ENCODE measurements around the gene SPACA4. TPM values are rescaled to one million over a fixed set of nuclear protein-coding genes. Genes with fewer than 3 reads are reported as not detected.

SPACA4 gene
- total and polyA plus RNA-seq, 9 of the 15 experiments (the other 6 are each of a cell fraction or from before 2014, with no cell fraction given) = not detected

DNA sequence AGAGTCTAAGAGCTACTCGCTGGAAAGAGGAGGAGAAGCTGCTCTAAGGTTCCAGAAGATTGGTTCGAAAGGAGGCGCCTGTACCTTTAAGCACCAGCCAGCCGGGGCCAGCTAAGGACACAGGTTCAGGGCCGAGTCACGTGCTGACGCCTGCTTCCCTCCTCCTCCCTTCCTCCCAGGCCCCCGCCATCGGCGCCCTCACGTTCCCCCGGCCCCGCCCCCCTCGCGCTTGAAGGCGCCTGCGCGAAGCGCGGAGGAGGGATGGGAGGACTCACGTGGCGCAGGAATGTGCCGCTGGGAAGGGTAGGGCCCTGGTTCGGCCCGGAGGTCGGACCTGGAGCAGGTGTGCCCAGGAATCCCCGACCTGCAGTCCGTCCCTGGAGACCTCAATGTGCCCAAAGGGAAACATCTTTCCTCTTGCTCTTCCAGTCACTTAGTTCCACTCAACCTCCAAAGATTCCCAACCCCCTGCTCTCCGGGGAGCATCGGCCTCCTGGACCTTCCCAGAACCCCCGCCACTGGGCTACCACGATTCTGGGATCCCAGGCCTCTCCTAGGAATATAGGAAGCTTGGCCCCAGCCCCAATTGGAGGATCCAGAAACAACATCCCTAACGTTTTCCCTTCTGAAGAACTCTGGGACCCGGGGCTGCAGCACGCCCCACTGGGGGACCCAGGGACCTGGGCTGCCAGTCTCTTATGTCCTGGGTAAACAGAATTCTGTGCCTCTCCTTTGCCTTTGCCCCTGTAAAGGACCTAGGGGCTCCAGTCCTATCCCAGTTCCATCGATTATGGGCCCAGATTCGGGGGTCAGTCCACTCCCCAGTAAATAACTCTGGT lies 28.1 kb downstream of the SPACA4 start (continued):
- TF ChIP-seq, protein P1, sequence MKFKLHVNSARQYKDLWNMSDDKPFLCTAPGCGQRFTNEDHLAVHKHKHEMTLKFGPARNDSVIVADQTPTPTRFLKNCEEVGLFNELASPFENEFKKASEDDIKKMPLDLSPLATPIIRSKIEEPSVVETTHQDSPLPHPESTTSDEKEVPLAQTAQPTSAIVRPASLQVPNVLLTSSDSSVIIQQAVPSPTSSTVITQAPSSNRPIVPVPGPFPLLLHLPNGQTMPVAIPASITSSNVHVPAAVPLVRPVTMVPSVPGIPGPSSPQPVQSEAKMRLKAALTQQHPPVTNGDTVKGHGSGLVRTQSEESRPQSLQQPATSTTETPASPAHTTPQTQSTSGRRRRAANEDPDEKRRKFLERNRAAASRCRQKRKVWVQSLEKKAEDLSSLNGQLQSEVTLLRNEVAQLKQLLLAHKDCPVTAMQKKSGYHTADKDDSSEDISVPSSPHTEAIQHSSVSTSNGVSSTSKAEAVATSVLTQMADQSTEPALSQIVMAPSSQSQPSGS (CRISPR knock-in tag; IDR thresholded peaks at IDR 0.05) = no peak
- TF ChIP-seq EHMT2 (IDR thresholded peaks at IDR 0.05) (no peak), MAZ (CRISPR knock-in tag; conservative IDR thresholded peaks at IDR 0.05 in 1 of 2, IDR thresholded peaks at IDR 0.05 in 1 of 2) (peak; percentile 96 to 99), TAF15 (IDR thresholded peaks at IDR 0.05; ENCODE audit: low read depth, low read length) (no peak), FUS (optimal IDR thresholded peaks at IDR 0.05; ENCODE audit: low read depth, low read length) (no peak), NONO (IDR thresholded peaks at IDR 0.05; ENCODE audit: low read depth in 2 of 2, low read length in 1 of 2) (peak in 1 of 2 experiments; percentile 94; a peak in 2 of 4 replicates), ZNF57 (CRISPR knock-in tag; IDR thresholded peaks at IDR 0.05) (no peak), CHD4 (IDR thresholded peaks at IDR 0.05; ENCODE audit: insufficient read depth, insufficient replicate concordance, low read depth, low read length, poor library complexity, severe bottlenecking) (peak; percentile 33)
- TF ChIP-seq, protein P2, sequence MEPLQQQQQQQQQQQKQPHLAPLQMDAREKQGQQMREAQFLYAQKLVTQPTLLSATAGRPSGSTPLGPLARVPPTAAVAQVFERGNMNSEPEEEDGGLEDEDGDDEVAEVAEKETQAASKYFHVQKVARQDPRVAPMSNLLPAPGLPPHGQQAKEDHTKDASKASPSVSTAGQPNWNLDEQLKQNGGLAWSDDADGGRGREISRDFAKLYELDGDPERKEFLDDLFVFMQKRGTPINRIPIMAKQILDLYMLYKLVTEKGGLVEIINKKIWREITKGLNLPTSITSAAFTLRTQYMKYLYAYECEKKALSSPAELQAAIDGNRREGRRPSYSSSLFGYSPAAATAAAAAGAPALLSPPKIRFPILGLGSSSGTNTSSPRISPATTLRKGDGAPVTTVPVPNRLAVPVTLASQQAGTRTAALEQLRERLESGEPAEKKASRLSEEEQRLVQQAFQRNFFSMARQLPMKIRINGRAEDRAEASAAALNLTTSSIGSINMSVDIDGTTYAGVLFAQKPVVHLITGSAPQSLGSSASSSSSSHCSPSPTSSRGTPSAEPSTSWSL (CRISPR knock-in tag; IDR thresholded peaks at IDR 0.05; ENCODE audit: borderline replicate concordance) = no peak
- TF ChIP-seq, protein P3, sequence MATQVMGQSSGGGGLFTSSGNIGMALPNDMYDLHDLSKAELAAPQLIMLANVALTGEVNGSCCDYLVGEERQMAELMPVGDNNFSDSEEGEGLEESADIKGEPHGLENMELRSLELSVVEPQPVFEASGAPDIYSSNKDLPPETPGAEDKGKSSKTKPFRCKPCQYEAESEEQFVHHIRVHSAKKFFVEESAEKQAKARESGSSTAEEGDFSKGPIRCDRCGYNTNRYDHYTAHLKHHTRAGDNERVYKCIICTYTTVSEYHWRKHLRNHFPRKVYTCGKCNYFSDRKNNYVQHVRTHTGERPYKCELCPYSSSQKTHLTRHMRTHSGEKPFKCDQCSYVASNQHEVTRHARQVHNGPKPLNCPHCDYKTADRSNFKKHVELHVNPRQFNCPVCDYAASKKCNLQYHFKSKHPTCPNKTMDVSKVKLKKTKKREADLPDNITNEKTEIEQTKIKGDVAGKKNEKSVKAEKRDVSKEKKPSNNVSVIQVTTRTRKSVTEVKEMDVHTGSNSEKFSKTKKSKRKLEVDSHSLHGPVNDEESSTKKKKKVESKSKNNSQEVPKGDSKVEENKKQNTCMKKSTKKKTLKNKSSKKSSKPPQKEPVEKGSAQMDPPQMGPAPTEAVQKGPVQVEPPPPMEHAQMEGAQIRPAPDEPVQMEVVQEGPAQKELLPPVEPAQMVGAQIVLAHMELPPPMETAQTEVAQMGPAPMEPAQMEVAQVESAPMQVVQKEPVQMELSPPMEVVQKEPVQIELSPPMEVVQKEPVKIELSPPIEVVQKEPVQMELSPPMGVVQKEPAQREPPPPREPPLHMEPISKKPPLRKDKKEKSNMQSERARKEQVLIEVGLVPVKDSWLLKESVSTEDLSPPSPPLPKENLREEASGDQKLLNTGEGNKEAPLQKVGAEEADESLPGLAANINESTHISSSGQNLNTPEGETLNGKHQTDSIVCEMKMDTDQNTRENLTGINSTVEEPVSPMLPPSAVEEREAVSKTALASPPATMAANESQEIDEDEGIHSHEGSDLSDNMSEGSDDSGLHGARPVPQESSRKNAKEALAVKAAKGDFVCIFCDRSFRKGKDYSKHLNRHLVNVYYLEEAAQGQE (IDR thresholded peaks at IDR 0.05; ENCODE audit: borderline replicate concordance) = peak; percentile 80
- TF ChIP-seq, protein P3 (CRISPR knock-in tag; IDR thresholded peaks at IDR 0.05; ENCODE audit: low read depth) = no peak
- TF ChIP-seq, protein P4, sequence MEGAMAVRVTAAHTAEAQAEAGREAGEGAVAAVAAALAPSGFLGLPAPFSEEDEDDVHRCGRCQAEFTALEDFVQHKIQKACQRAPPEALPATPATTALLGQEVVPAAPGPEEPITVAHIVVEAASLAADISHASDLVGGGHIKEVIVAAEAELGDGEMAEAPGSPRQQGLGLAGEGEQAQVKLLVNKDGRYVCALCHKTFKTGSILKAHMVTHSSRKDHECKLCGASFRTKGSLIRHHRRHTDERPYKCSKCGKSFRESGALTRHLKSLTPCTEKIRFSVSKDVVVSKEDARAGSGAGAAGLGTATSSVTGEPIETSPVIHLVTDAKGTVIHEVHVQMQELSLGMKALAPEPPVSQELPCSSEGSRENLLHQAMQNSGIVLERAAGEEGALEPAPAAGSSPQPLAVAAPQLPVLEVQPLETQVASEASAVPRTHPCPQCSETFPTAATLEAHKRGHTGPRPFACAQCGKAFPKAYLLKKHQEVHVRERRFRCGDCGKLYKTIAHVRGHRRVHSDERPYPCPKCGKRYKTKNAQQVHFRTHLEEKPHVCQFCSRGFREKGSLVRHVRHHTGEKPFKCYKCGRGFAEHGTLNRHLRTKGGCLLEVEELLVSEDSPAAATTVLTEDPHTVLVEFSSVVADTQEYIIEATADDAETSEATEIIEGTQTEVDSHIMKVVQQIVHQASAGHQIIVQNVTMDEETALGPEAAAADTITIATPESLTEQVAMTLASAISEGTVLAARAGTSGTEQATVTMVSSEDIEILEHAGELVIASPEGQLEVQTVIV (CRISPR knock-in tag; IDR thresholded peaks at IDR 0.05; ENCODE audit: borderline replicate concordance) = no peak
